HAP-1 (cell line): ENCODE results near the gene EVC2.

ENCODE experiments used
- DNase-seq, 2 experiments: peaks; one replicate each; pipeline ENCODE4 v3.0.0-alpha.2; 2016 to 2020; ENCODE audit warnings: low spot score in 2 of 2
- H3K27me3 ChIP-seq: fragments of 250-450 bp; sonication (Bioruptor Pico); 2 replicates; pipeline ENCODE4 v1.5.1; 2020; ENCODE audit warnings: low read depth, mild to moderate bottlenecking, moderate library complexity
- H3K36me3 ChIP-seq: fragments of 250-450 bp; sonication (Bioruptor Pico); replicated peaks from 2 replicates; pipeline ENCODE4 v1.5.1; 2020; ENCODE audit warnings: mild to moderate bottlenecking
- H3K4me1 ChIP-seq: fragments of 250-450 bp; sonication (Bioruptor Pico); 2 replicates; pipeline ENCODE4 v1.5.1; 2020; ENCODE audit warnings: mild to moderate bottlenecking
- H3K4me3 ChIP-seq: fragments of 250-450 bp; sonication (Bioruptor Pico); 2 replicates; pipeline ENCODE4 v1.5.1; 2020; ENCODE audit warnings: mild to moderate bottlenecking, moderate library complexity
- H3K9me3 ChIP-seq: fragments of 250-450 bp; sonication (Bioruptor Pico); 2 replicates; pipeline ENCODE4 v1.5.1; 2020; ENCODE audit warnings: mild to moderate bottlenecking, moderate library complexity
- in situ Hi-C: fragments of 300-500 bp; cut with MboI; formaldehyde crosslinking; loops from 3 replicates; pipeline ENCODE4 v1.14.3; 2020; ENCODE audit warnings: low sequenced_read_pairs, inconsistent platforms, mixed read lengths

The EVC2 gene

GRCh38 chr4:5708449-5709206 lies at the start of gene EVC2:
Gene EVC2 (minus strand): TSS chr4:5708559. CDS start chr4:5708513, 46 bp downstream.
- no peak for DNase-seq
- H3K27me3 ChIP-seq, result no peaks in the 10 kb centered on the region
- no peak within 1 kb of the TSS for H3K4me3 ChIP-seq
- in situ Hi-C loops, result no loop called here
- H3K36me3 ChIP-seq, result no peaks in the 10 kb centered on the region
- H3K9me3 ChIP-seq, result no peaks in the 10 kb centered on the region
- peaks cover 11% of the 10 kb centered on the region for H3K4me1 ChIP-seq

GRCh38 chr4:5757954-5758353 lies 49.6 kb upstream of the EVC2 start:
- Histone ChIP-seq H3K9me3 (no peaks in the 10 kb centered on the region), H3K36me3 (no peaks in the 10 kb centered on the region; the same call in 1 of the 2 replicates), H3K4me1 (no peaks in the 10 kb centered on the region; the same call in 1 of the 2 replicates), H3K27me3 (no peaks in the 10 kb centered on the region), H3K4me3 (no peak overlapping the region)
- no peak for DNase-seq
- in situ Hi-C loops, result no loop called here

GRCh38 chr4:5757536-5757935 lies 49.2 kb upstream of the EVC2 start:
- Histone ChIP-seq H3K36me3 (no peaks in the 10 kb centered on the region; the same call in 1 of the 2 replicates), H3K9me3 (no peaks in the 10 kb centered on the region), H3K4me1 (no peaks in the 10 kb centered on the region; the same call in 1 of the 2 replicates), H3K27me3 (no peaks in the 10 kb centered on the region), H3K4me3 (no peak overlapping the region)
- DNase-seq, result no peak
- in situ Hi-C loops, result no loop called here

GRCh38 chr4:5757091-5757490 lies 48.7 kb upstream of the EVC2 start:
- in situ Hi-C loops, result no loop called here
- H3K36me3 ChIP-seq, result no peaks in the 10 kb centered on the region; the same call in 1 of the 2 replicates
- no peaks in the 10 kb centered on the region; the same call in 1 of the 2 replicates for H3K4me1 ChIP-seq
- DNase-seq, result no peak
- no peak overlapping the region for H3K4me3 ChIP-seq
- no peaks in the 10 kb centered on the region for H3K27me3 ChIP-seq
- no peaks in the 10 kb centered on the region for H3K9me3 ChIP-seq

GRCh38 chr4:5756271-5756670 lies 47.9 kb upstream of the EVC2 start:
- in situ Hi-C loops, result no loop called here
- no peak for DNase-seq
- Histone ChIP-seq H3K36me3 (no peaks in the 10 kb centered on the region; the same call in 1 of the 2 replicates), H3K27me3 (no peaks in the 10 kb centered on the region), H3K9me3 (no peaks in the 10 kb centered on the region), H3K4me3 (no peak overlapping the region), H3K4me1 (no peaks in the 10 kb centered on the region; the same call in 1 of the 2 replicates)

- H3K27me3 ChIP-seq, result no peaks in the 10 kb centered on the region
- in situ Hi-C loops, result no loop called here
- DNase-seq, result no peak
- no peaks in the 10 kb centered on the region; the same call in 1 of the 2 replicates for H3K36me3 ChIP-seq
- no peak overlapping the region for H3K4me3 ChIP-seq
- no peaks in the 10 kb centered on the region for H3K9me3 ChIP-seq
- H3K4me1 ChIP-seq, result no peaks in the 10 kb centered on the region; the same call in 1 of the 2 replicates
Measured at GRCh38 chr4:5755679-5756078, 47.3 kb upstream of the EVC2 start.

- Histone ChIP-seq H3K36me3 (no peaks in the 10 kb centered on the region; the same call in 1 of the 2 replicates), H3K4me3 (no peak overlapping the region), H3K9me3 (no peaks in the 10 kb centered on the region), H3K27me3 (no peaks in the 10 kb centered on the region), H3K4me1 (no peaks in the 10 kb centered on the region; the same call in 1 of the 2 replicates)
- in situ Hi-C loops, result no loop called here
- DNase-seq, result no peak
Measured at GRCh38 chr4:5755161-5755560, 46.8 kb upstream of the EVC2 start.

GRCh38 chr4:5754529-5754881 lies 46.1 kb upstream of the EVC2 start:
- Histone ChIP-seq H3K4me1 (no peaks in the 10 kb centered on the region; the same call in 1 of the 2 replicates), H3K27me3 (no peaks in the 10 kb centered on the region), H3K9me3 (no peaks in the 10 kb centered on the region), H3K36me3 (peaks cover 6% of the 10 kb centered on the region; the same call in 1 of the 2 replicates), H3K4me3 (no peak overlapping the region)
- in situ Hi-C loops, result no loop called here
- no peak for DNase-seq

GRCh38 chr4:5753766-5754528 lies 45.6 kb upstream of the EVC2 start:
- in situ Hi-C loops, result no loop called here
- H3K27me3 ChIP-seq, result no peaks in the 10 kb centered on the region
- H3K4me3 ChIP-seq, result no peak overlapping the region
- no peaks in the 10 kb centered on the region; the same call in 1 of the 2 replicates for H3K4me1 ChIP-seq
- no peak for DNase-seq
- H3K9me3 ChIP-seq, result no peaks in the 10 kb centered on the region
- peaks cover 7% of the 10 kb centered on the region; the same call in 1 of the 2 replicates for H3K36me3 ChIP-seq

GRCh38 chr4:5753366-5753765 lies 45.0 kb upstream of the EVC2 start:
- DNase-seq, result no peak
- peaks cover 7% of the 10 kb centered on the region; the same call in 1 of the 2 replicates for H3K36me3 ChIP-seq
- H3K4me3 ChIP-seq, result no peak overlapping the region
- no peaks in the 10 kb centered on the region; the same call in 1 of the 2 replicates for H3K4me1 ChIP-seq
- H3K9me3 ChIP-seq, result no peaks in the 10 kb centered on the region
- no peaks in the 10 kb centered on the region for H3K27me3 ChIP-seq
- in situ Hi-C loops, result no loop called here

- Histone ChIP-seq H3K36me3 (peaks cover 7% of the 10 kb centered on the region; the same call in 1 of the 2 replicates), H3K27me3 (no peaks in the 10 kb centered on the region), H3K9me3 (no peaks in the 10 kb centered on the region), H3K4me3 (no peak overlapping the region), H3K4me1 (no peaks in the 10 kb centered on the region; the same call in 1 of the 2 replicates)
- DNase-seq, result no peak
- in situ Hi-C loops, result no loop called here
Measured at GRCh38 chr4:5752376-5753184, 44.2 kb upstream of the EVC2 start.

GRCh38 chr4:5751666-5752375 lies 43.5 kb upstream of the EVC2 start:
- H3K4me1 ChIP-seq, result no peaks in the 10 kb centered on the region
- no peaks in the 10 kb centered on the region for H3K27me3 ChIP-seq
- peaks cover 7% of the 10 kb centered on the region; the same call in 1 of the 2 replicates for H3K36me3 ChIP-seq
- no peak overlapping the region for H3K4me3 ChIP-seq
- H3K9me3 ChIP-seq, result no peaks in the 10 kb centered on the region
- no peak for DNase-seq
- in situ Hi-C loops, result no loop called here
